HL-60 (cell line): ENCODE measurements around the gene EFNB1.

Source experiments
- DNase-seq, 2 experiments: peaks; one replicate each; pipeline ENCODE4 v3.0.0-alpha.2; 2010 to 2020; ENCODE audit warnings: low read depth in 1 of 2, low spot score in 1 of 2
- H3K27ac ChIP-seq: fragments of 250-450 bp; sonication (Bioruptor Pico); replicated peaks from 2 replicates; pipeline ENCODE4 v1.5.1; 2020; ENCODE audit warnings: mild to moderate bottlenecking, moderate library complexity
- H3K27me3 ChIP-seq: fragments of 250-450 bp; sonication (Bioruptor Pico); 2 replicates; pipeline ENCODE4 v1.5.1; 2021; ENCODE audit warnings: mild to moderate bottlenecking, moderate library complexity; ENCODE audit not compliant: insufficient read depth, poor library complexity, severe bottlenecking
- H3K4me3 ChIP-seq: replicated peaks from 2 replicates; pipeline ENCODE4 v1.5.1; 2011; ENCODE audit warnings: mild to moderate bottlenecking, control low read depth, low read length; ENCODE audit not compliant: insufficient read depth
- CTCF ChIP-seq: IDR thresholded peaks from one replicate; pipeline ENCODE4 v1.5.1; 2011; ENCODE audit warnings: low read length, control low read depth, inconsistent platforms; ENCODE audit not compliant: insufficient read depth
- GABPA ChIP-seq: IDR thresholded peaks from 2 replicates; pipeline ENCODE4 v1.6.1; 2012; ENCODE audit warnings: low read depth
- POLR2AphosphoS5 ChIP-seq: IDR thresholded peaks from 2 replicates; pipeline ENCODE4 v1.6.1; 2012; ENCODE audit warnings: low read depth
- REST ChIP-seq: IDR thresholded peaks from 2 replicates; pipeline ENCODE4 v1.6.1; 2012; ENCODE audit warnings: low read depth; ENCODE audit not compliant: insufficient replicate concordance
- SPI1 ChIP-seq: IDR thresholded peaks from 2 replicates; pipeline ENCODE4 v1.6.1; 2012; ENCODE audit warnings: low read depth, mild to moderate bottlenecking, borderline replicate concordance

EFNB1 gene

DNA sequence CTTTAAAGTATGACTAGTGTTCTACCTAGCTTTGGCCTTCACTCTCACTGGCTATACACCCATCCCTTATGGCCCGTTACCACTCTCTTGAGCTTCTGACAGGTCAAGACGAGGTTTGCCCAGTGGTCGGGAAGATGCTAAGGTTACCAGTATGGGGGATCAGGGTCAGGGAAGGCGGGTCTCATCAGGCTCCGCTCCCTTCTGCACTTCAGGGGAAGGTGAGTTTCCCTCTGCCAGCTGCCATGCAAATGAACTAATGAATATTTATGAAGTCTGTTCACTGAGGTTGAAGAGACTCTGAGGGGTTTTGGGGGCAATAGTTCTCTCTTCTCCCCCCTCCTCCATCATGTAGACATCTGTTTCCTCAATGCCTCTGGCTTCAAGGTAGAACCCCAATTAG lies 6.6 kb downstream of the EFNB1 start:
- DNase-seq, result no peak
- TF ChIP-seq CTCF (no peak), REST (no peak), SPI1 (no peak), POLR2AphosphoS5 (no peak)
- no peak overlapping the region for H3K4me3 ChIP-seq
- no peak overlapping the region for H3K27ac ChIP-seq
- no peaks in the 10 kb centered on the region for H3K27me3 ChIP-seq

DNA sequence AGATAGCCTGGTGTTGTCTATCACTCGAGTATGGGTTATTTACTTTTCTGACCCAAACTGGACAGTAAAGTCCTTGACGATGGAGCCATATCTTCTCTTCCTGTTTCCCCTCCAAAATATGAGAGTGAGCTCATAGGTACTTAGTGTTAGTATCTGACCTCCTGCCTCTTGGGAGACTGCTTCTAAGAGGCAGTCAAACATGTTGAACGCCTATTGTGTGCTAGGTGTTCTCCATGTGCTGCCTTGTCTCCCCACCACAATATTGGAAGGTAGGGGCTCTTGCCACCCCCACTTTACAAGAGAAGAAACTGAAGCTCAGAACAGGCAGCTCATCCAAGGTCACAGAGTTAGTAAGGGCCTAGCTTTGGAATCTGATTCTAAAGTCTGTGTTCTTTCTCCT lies 8.3 kb downstream of the EFNB1 start:
- no peak overlapping the region for H3K27ac ChIP-seq
- no peaks in the 10 kb centered on the region for H3K27me3 ChIP-seq

DNA sequence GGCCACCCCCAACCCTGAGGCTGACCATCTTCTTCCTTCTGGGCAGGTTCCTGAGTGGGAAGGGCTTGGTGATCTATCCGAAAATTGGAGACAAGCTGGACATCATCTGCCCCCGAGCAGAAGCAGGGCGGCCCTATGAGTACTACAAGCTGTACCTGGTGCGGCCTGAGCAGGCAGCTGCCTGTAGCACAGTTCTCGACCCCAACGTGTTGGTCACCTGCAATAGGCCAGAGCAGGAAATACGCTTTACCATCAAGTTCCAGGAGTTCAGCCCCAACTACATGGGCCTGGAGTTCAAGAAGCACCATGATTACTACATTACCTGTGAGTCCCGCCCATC lies 9.7 kb downstream of the EFNB1 start:
- Histone ChIP-seq H3K4me3 (no peak overlapping the region), H3K27me3 (no peaks in the 10 kb centered on the region), H3K27ac (no peak overlapping the region)
- no peak for DNase-seq
- TF ChIP-seq SPI1 (no peak), GABPA (no peak), POLR2AphosphoS5 (no peak), REST (no peak), CTCF (no peak)

More for the DNA sequence above, 8.3 kb downstream of the EFNB1 start:
- H3K4me3 ChIP-seq, result no peak overlapping the region
- no peak for DNase-seq
- TF ChIP-seq REST, result no peak

- H3K27me3 ChIP-seq, result no peaks in the 10 kb centered on the region
- no peak for DNase-seq
- H3K4me3 ChIP-seq, result no peak overlapping the region
- TF ChIP-seq SPI1, result no peak
- TF ChIP-seq GABPA, result no peak
- no peak for TF ChIP-seq POLR2AphosphoS5
- TF ChIP-seq REST, result no peak
- no peak for TF ChIP-seq CTCF
- no peak overlapping the region for H3K27ac ChIP-seq
Measured at GRCh38 chrX:68839771-68840170, 10.9 kb downstream of the EFNB1 start.
